Measurements from ENCODE around the gene SLC22A14. TPM values are rescaled to one million over a fixed set of nuclear protein-coding genes. Genes with fewer than 3 reads are reported as not detected.

SLC22A14 gene
- total and polyA plus RNA-seq, 7 donors: 0.09 TPM; not detected in 6

DNA sequence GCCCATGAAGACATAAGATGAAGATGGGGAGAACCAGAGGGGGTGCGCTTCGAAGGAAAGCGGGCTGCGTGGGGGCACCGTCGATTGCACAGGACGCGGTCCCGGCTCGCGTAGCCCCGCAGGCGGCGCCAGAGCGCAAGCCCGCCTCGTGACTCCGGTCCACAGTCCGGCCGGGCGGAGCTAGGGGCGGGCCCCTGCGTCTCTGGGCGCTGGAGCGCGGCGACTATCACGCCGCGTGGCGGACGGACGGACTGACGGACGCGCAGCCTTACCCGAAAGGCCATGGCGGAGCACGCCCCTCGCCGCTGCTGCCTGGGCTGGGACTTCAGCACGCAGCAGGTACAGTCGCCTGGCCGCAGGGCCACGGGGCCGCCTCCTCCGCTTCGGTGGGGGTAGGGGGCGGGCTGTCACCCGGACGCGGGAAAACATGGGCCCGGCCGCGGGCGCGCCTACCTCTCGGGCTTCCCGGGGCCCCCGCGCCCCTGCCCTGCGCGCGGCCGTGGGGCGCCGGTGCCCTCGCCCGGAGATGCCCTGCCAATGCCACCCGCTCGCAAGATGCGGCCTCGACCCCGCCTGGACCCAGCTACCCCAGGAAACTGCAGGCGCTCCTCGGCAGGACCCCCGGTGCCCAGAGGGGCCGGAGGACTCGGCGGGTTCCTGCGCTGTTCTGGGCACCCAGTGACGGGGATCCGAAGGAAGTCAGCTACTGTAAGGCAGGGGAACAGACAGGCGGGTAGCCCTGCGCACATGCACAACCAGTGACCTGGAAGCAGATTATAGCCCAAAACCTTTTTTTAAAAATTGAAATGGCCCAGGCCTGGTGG lies 64.7 kb downstream of the SLC22A14 start, which contains the start of gene XYLB:
XYLB (plus strand) TSS at position 199 of the 824 bp plus-strand sequence; CDS start at position 283, 84 bp downstream.
- no peaks in the 10 kb centered on the region for H3K27me3 ChIP-seq
- H3K36me3 ChIP-seq: no peaks in the 10 kb centered on the region
- TF ChIP-seq POLR2A (IDR thresholded peaks at IDR 0.05) (peak in 1 of 2 donors; percentile 18), POLR2AphosphoS5 (IDR thresholded peaks at IDR 0.05) (peak in 3 of 4 donors; percentile 29 to 42 (median 31)), CTCF (IDR thresholded peaks at IDR 0.05) (peak; percentile 80 to 89 (median 86)), EP300 (IDR thresholded peaks at IDR 0.05) (no peak)
- peaks cover 0 to 15% (median 13%) of the 10 kb centered on the region in 4 donors for H3K4me1 ChIP-seq
- intact Hi-C loops (cut with DNase I): loop anchor here (2.0 to 10.0 kb wide), 2 partner anchors 132 to 182 kb away; partner anchors contain the start of gene OXSR1
- H3K27ac ChIP-seq: peak within 1 kb of the TSS; percentile 31 to 72 (median 68)
- peaks cover 0 to 3% (median 0%) of the 10 kb centered on the region in 4 donors for H3K9me3 ChIP-seq
- H3K4me3 ChIP-seq: peak within 1 kb of the TSS; percentile 43 to 80 (median 70)
- peak; percentile 90 for DNase-seq
- 1% methylated on average over 85 of the region's 85 CpGs for WGBS, 2 donors

DNA sequence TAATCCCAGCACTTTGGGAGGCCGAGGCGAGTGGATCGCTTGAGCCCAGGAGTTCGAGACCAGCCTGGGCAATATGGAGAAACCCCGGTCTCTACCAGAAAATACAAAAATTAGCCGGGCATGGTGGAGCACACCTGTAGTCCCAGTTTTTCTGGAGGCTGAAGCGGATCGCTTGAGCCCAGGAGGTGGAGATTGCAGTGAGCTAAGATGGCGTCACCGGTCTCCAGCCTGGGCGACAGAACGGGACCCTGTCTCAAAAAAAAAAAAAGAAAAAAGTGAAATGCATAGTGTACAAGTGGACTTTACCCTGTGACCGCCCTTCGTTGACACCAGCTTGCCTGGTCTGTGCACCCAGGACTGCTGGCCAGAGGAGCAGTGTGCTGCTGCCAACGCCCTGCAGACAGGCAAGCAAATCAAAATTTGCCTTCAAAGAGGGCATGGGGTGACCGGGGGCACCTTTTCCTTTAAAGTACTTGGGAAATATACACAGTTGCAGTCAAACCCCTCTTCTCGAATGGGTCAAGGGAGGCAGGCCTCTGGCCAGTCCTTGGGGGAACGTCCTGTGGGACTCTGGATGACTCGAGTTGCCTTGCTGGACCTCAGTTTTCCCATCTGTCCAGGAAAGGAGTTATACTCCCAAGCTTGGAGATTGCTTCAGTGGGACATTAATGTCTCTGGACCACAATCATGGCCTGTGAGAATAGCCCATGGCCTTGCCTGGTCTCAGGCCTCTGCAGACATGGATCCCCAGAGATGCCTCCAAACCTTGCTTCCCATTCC lies 65.5 kb downstream of the SLC22A14 start:
- H3K4me3 ChIP-seq: peak overlapping the region; percentile 43 to 80 (median 70)
- peaks cover 0 to 15% (median 13%) of the 10 kb centered on the region in 4 donors for H3K4me1 ChIP-seq
- H3K27ac ChIP-seq: peak overlapping the region in 1 of 4 donors; percentile 70
- H3K9me3 ChIP-seq: peaks cover 0 to 3% (median 0%) of the 10 kb centered on the region in 4 donors
- intact Hi-C loops (cut with DNase I): loop anchor here (2.0 to 10.0 kb wide), 2 partner anchors 131 to 183 kb away; partner anchors contain the start of gene OXSR1
- 24 to 73% methylated on average over 19 of the region's 19 CpGs for WGBS, 2 donors
- H3K36me3 ChIP-seq: no peaks in the 10 kb centered on the region
- no peak for DNase-seq
- no peak for TF ChIP-seq POLR2AphosphoS5 (IDR thresholded peaks at IDR 0.05)
- TF ChIP-seq POLR2A (IDR thresholded peaks at IDR 0.05): no peak
- no peak for TF ChIP-seq CTCF (IDR thresholded peaks at IDR 0.05)
- no peak for TF ChIP-seq EP300 (IDR thresholded peaks at IDR 0.05)
- no peaks in the 10 kb centered on the region for H3K27me3 ChIP-seq

GRCh38 chr3:38348903-38349302 lies 66.8 kb downstream of the SLC22A14 start:
- Histone ChIP-seq H3K36me3 (no peaks in the 10 kb centered on the region), H3K4me3 (no peak overlapping the region), H3K27me3 (no peaks in the 10 kb centered on the region), H3K4me1 (peaks cover 0 to 15% (median 13%) of the 10 kb centered on the region in 4 donors), H3K9me3 (peaks cover 0 to 3% (median 0%) of the 10 kb centered on the region in 4 donors), H3K27ac (no peak overlapping the region)
- no peak for DNase-seq
- TF ChIP-seq POLR2A (IDR thresholded peaks at IDR 0.05) (no peak), CTCF (IDR thresholded peaks at IDR 0.05) (no peak), POLR2AphosphoS5 (IDR thresholded peaks at IDR 0.05) (no peak)
- 81 to 83% methylated on average over 4 of the region's 4 CpGs for WGBS, 2 donors
- intact Hi-C loops (cut with DNase I): loop anchor here (10.0 kb wide), 1 partner anchor 184 kb away; the partner anchor contains the start of gene OXSR1

- H3K36me3 ChIP-seq: no peaks in the 10 kb centered on the region
- no peak overlapping the region for H3K27ac ChIP-seq
- no peak for DNase-seq
- H3K9me3 ChIP-seq: no peaks in the 10 kb centered on the region
- no peaks in the 10 kb centered on the region for H3K27me3 ChIP-seq
- WGBS, 2 donors: 85 to 89% methylated on average over 8 of the region's 8 CpGs
- no peak overlapping the region for H3K4me3 ChIP-seq
- peaks cover 0 to 15% (median 13%) of the 10 kb centered on the region in 4 donors for H3K4me1 ChIP-seq
- intact Hi-C loops (cut with DNase I): loop anchor here (10.0 kb wide), 1 partner anchor 185 kb away; the partner anchor contains the start of gene OXSR1
- TF ChIP-seq POLR2AphosphoS5 (IDR thresholded peaks at IDR 0.05) (no peak), POLR2A (IDR thresholded peaks at IDR 0.05) (no peak), EP300 (IDR thresholded peaks at IDR 0.05) (no peak), CTCF (IDR thresholded peaks at IDR 0.05) (no peak)
Measured at GRCh38 chr3:38349684-38350359, 67.7 kb downstream of the SLC22A14 start.
